Measurements from ENCODE around the gene UQCC5.
"Not testable (repeated sequence)": the region's sequence is repeated elsewhere in the genome, so short reads cannot be mapped to it uniquely, and the experiment has no call there.

The UQCC5 gene

GRCh38 chr3:52523386-52524257 lies 12.8 kb upstream of the UQCC5 start:
- TF ChIP-seq, protein P1, sequence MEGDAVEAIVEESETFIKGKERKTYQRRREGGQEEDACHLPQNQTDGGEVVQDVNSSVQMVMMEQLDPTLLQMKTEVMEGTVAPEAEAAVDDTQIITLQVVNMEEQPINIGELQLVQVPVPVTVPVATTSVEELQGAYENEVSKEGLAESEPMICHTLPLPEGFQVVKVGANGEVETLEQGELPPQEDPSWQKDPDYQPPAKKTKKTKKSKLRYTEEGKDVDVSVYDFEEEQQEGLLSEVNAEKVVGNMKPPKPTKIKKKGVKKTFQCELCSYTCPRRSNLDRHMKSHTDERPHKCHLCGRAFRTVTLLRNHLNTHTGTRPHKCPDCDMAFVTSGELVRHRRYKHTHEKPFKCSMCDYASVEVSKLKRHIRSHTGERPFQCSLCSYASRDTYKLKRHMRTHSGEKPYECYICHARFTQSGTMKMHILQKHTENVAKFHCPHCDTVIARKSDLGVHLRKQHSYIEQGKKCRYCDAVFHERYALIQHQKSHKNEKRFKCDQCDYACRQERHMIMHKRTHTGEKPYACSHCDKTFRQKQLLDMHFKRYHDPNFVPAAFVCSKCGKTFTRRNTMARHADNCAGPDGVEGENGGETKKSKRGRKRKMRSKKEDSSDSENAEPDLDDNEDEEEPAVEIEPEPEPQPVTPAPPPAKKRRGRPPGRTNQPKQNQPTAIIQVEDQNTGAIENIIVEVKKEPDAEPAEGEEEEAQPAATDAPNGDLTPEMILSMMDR (conservative IDR thresholded peaks at IDR 0.05; ENCODE audit: low read depth, low read length), result no peak
- Histone ChIP-seq H3K36me3 (ENCODE audit: insufficient read depth) (no peaks in the 10 kb centered on the region), H3K4me2 (no peak overlapping the region)

GRCh38 chr3:52524258-52524751 lies 12.1 kb upstream of the UQCC5 start:
- H3K9ac ChIP-seq, result no peak overlapping the region
- no peak overlapping the region for H3K4me2 ChIP-seq
- no peaks in the 10 kb centered on the region for H3K4me1 ChIP-seq (ENCODE audit: low read depth, poor library complexity, severe bottlenecking)
- H3K27me3 ChIP-seq (ENCODE audit: insufficient read depth, low read depth), result no peaks in the 10 kb centered on the region
- H4K20me1 ChIP-seq (ENCODE audit: insufficient read depth), result no peaks in the 10 kb centered on the region
- H3K79me2 ChIP-seq (ENCODE audit: insufficient read depth, low read depth), result no peaks in the 10 kb centered on the region
- no peaks in the 10 kb centered on the region for H3K36me3 ChIP-seq (ENCODE audit: insufficient read depth)
- TF ChIP-seq, protein P1 (conservative IDR thresholded peaks at IDR 0.05; ENCODE audit: low read depth, low read length), result no peak
- H3K4me3 ChIP-seq (IDR thresholded peaks at IDR 0.05; ENCODE audit: insufficient read depth, low read depth, low read length), result no peak overlapping the region
- H3K27ac ChIP-seq, result no peak overlapping the region
- H2AFZ ChIP-seq (ENCODE audit: low read depth), result no peak overlapping the region

More at GRCh38 chr3:52523386-52524257, 12.8 kb upstream of the UQCC5 start:
- H3K79me2 ChIP-seq (ENCODE audit: insufficient read depth, low read depth), result no peaks in the 10 kb centered on the region
- H3K4me1 ChIP-seq (ENCODE audit: low read depth, poor library complexity, severe bottlenecking), result no peaks in the 10 kb centered on the region
- H4K20me1 ChIP-seq (ENCODE audit: insufficient read depth), result no peaks in the 10 kb centered on the region
- H3K27ac ChIP-seq, result no peak overlapping the region
- no peaks in the 10 kb centered on the region for H3K27me3 ChIP-seq (ENCODE audit: insufficient read depth, low read depth)
- no peak overlapping the region for H2AFZ ChIP-seq (ENCODE audit: low read depth)
- no peak overlapping the region for H3K9ac ChIP-seq
- no peak overlapping the region for H3K4me3 ChIP-seq (IDR thresholded peaks at IDR 0.05; ENCODE audit: insufficient read depth, low read depth, low read length)

- Histone ChIP-seq H3K4me2 (no peak overlapping the region), H3K79me2 (ENCODE audit: insufficient read depth, low read depth) (no peaks in the 10 kb centered on the region), H3K27me3 (ENCODE audit: insufficient read depth, low read depth) (no peaks in the 10 kb centered on the region), H3K4me3 (IDR thresholded peaks at IDR 0.05; ENCODE audit: insufficient read depth, low read depth, low read length) (no peak overlapping the region), H3K9ac (no peak overlapping the region), H2AFZ (ENCODE audit: low read depth) (no peak overlapping the region), H3K4me1 (ENCODE audit: low read depth, poor library complexity, severe bottlenecking) (no peaks in the 10 kb centered on the region), H3K36me3 (ENCODE audit: insufficient read depth) (no peaks in the 10 kb centered on the region), H3K27ac (no peak overlapping the region), H4K20me1 (ENCODE audit: insufficient read depth) (no peaks in the 10 kb centered on the region)
- TF ChIP-seq, protein P1 (conservative IDR thresholded peaks at IDR 0.05; ENCODE audit: low read depth, low read length), result no peak
Measured at GRCh38 chr3:52524752-52525679, 11.4 kb upstream of the UQCC5 start.

GRCh38 chr3:52525680-52526561 lies 10.5 kb upstream of the UQCC5 start:
- Histone ChIP-seq H3K79me2 (ENCODE audit: insufficient read depth, low read depth) (no peaks in the 10 kb centered on the region), H3K4me3 (IDR thresholded peaks at IDR 0.05; ENCODE audit: insufficient read depth, low read depth, low read length) (no peak overlapping the region), H2AFZ (ENCODE audit: low read depth) (no peak overlapping the region), H3K27ac (no peak overlapping the region), H3K27me3 (ENCODE audit: insufficient read depth, low read depth) (no peaks in the 10 kb centered on the region), H3K4me2 (no peak overlapping the region), H3K36me3 (ENCODE audit: insufficient read depth) (no peaks in the 10 kb centered on the region), H4K20me1 (ENCODE audit: insufficient read depth) (no peaks in the 10 kb centered on the region), H3K9ac (no peak overlapping the region), H3K4me1 (ENCODE audit: low read depth, poor library complexity, severe bottlenecking) (no peaks in the 10 kb centered on the region)
- TF ChIP-seq, protein P1 (conservative IDR thresholded peaks at IDR 0.05; ENCODE audit: low read depth, low read length), result no peak

- not testable (repeated sequence) for H3K79me2 ChIP-seq (ENCODE audit: insufficient read depth, low read depth); H3K4me2 ChIP-seq; H3K4me3 ChIP-seq (IDR thresholded peaks at IDR 0.05; ENCODE audit: insufficient read depth, low read depth, low read length); H3K27me3 ChIP-seq (ENCODE audit: insufficient read depth, low read depth); H3K27ac ChIP-seq; H3K4me1 ChIP-seq (ENCODE audit: low read depth, poor library complexity, severe bottlenecking); H4K20me1 ChIP-seq (ENCODE audit: insufficient read depth); H3K9ac ChIP-seq; H2AFZ ChIP-seq (ENCODE audit: low read depth); H3K36me3 ChIP-seq (ENCODE audit: insufficient read depth)
Measured at GRCh38 chr3:52526671-52527038, 9.8 kb upstream of the UQCC5 start.
